ENCODE measurements around the gene TTL. TPM values are rescaled to one million over a fixed set of nuclear protein-coding genes. Genes with fewer than 3 reads are reported as not detected.

TTL gene
- total RNA-seq, 2 donors from 2014 or later, result 61.1 to 89.6 TPM

DNA sequence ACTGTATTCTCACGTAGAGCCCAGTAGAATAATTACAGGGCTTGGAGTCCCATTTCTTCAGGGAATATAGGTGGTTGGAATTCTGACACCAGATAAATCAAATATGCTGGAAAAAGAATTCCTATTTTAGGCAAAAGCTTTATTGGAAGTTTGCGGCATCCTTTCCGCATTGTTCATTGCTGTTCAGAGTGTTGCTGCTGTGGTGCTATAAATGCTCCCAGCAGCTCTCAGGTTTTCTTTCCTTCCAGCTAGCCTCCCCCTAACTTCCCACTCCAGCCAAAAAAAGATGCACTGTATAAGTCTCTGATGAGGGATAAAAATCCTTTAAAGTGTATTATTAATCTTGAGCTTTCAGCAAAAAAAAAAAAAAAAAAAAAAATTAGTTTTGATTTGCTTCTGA lies 34.8 kb downstream of the TTL start:
- Mint-ChIP-seq H3K36me3 (ENCODE audit: low read depth) (peaks cover 70% of the 10 kb centered on the region), H3K27me3 (ENCODE audit: insufficient read depth) (no peaks in the 10 kb centered on the region), H3K4me3 (no peak overlapping the region), H3K4me1 (no peaks in the 10 kb centered on the region), H3K9me3 (peaks cover 21% of the 10 kb centered on the region), H3K27ac (no peak overlapping the region)
- TF ChIP-seq, protein P1, sequence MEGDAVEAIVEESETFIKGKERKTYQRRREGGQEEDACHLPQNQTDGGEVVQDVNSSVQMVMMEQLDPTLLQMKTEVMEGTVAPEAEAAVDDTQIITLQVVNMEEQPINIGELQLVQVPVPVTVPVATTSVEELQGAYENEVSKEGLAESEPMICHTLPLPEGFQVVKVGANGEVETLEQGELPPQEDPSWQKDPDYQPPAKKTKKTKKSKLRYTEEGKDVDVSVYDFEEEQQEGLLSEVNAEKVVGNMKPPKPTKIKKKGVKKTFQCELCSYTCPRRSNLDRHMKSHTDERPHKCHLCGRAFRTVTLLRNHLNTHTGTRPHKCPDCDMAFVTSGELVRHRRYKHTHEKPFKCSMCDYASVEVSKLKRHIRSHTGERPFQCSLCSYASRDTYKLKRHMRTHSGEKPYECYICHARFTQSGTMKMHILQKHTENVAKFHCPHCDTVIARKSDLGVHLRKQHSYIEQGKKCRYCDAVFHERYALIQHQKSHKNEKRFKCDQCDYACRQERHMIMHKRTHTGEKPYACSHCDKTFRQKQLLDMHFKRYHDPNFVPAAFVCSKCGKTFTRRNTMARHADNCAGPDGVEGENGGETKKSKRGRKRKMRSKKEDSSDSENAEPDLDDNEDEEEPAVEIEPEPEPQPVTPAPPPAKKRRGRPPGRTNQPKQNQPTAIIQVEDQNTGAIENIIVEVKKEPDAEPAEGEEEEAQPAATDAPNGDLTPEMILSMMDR (conservative IDR thresholded peaks at IDR 0.05), result no peak
- no peaks in the 10 kb centered on the region for H3K4me1 ChIP-seq (ENCODE audit: control insufficient read depth, insufficient read depth, low read length)
- H3K27me3 ChIP-seq (ENCODE audit: control insufficient read depth, insufficient read depth, low read length, poor library complexity, severe bottlenecking), result no peaks in the 10 kb centered on the region
- H3K27ac ChIP-seq (ENCODE audit: low read depth, low read length), result no peak overlapping the region
- H3K36me3 ChIP-seq (ENCODE audit: control insufficient read depth, insufficient read depth, low read length), result peaks cover 73% of the 10 kb centered on the region
- peaks cover 33% of the 10 kb centered on the region for H3K9me3 ChIP-seq (ENCODE audit: control insufficient read depth, low read length)
- no peak for DNase-seq
- WGBS, 2 experiments (ENCODE audit: insufficient coverage in 1 of 2, insufficient read length in 1 of 2), result 99% methylated on average over 3 of the region's 3 CpGs; no CpG with 5 or more reads in 1 of the 2 experiments
- H3K4me3 ChIP-seq (ENCODE audit: low read length), result no peak overlapping the region
- H3K9ac ChIP-seq (ENCODE audit: extremely low read depth, low read length, poor library complexity, severe bottlenecking), result no peak overlapping the region

GRCh38 chr2:112518807-112519206 lies 36.9 kb downstream of the TTL start:
- H3K4me3 Mint-ChIP-seq, result no peak overlapping the region

DNA sequence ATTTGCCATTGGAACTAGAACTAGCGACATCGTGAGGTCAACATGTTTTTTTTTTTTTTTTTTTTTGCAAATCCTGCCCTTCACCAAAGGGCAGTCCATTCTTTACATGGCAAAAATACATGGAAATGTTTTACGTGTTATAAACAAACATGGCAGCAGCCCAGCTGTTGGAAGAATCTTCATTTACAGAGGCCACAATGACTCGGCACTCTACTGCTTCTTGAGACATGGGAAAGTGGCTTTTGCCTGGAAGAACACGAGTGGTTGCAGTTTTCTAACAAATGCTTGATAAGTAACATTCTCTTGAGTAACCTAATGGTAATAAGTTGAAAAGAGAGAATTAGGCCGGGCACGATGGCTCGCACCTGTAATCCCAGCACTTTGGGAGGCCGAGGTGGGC lies 37.5 kb downstream of the TTL start:
- H3K4me1 ChIP-seq (ENCODE audit: control insufficient read depth, insufficient read depth, low read length), result no peaks in the 10 kb centered on the region
- Mint-ChIP-seq H3K9me3 (peaks cover 13% of the 10 kb centered on the region), H3K4me3 (no peak overlapping the region), H3K27ac (no peak overlapping the region), H3K4me1 (no peaks in the 10 kb centered on the region), H3K36me3 (ENCODE audit: low read depth) (peaks cover 77% of the 10 kb centered on the region), H3K27me3 (ENCODE audit: insufficient read depth) (no peaks in the 10 kb centered on the region)
- no peak overlapping the region for H3K27ac ChIP-seq (ENCODE audit: low read depth, low read length)
- WGBS, 2 experiments (ENCODE audit: insufficient coverage in 1 of 2, insufficient read length in 1 of 2), result 97 to 98% methylated on average over 9 of the region's 9 CpGs
- no peak overlapping the region for H3K9ac ChIP-seq (ENCODE audit: extremely low read depth, low read length, poor library complexity, severe bottlenecking)
- no peaks in the 10 kb centered on the region for H3K27me3 ChIP-seq (ENCODE audit: control insufficient read depth, insufficient read depth, low read length, poor library complexity, severe bottlenecking)
- DNase-seq, result no peak
- no peak overlapping the region for H3K4me3 ChIP-seq (ENCODE audit: low read length)
- TF ChIP-seq, protein P1 (conservative IDR thresholded peaks at IDR 0.05), result no peak
- H3K9me3 ChIP-seq (ENCODE audit: control insufficient read depth, low read length), result peaks cover 18% of the 10 kb centered on the region
- peaks cover 68% of the 10 kb centered on the region for H3K36me3 ChIP-seq (ENCODE audit: control insufficient read depth, insufficient read depth, low read length)

More at GRCh38 chr2:112518807-112519206, 36.9 kb downstream of the TTL start:
- WGBS, 2 experiments (ENCODE audit: insufficient coverage in 1 of 2, insufficient read length in 1 of 2), result 80 to 93% methylated on average over 3 to 7 of the region's 7 CpGs
- Histone ChIP-seq H3K9ac (ENCODE audit: extremely low read depth, low read length, poor library complexity, severe bottlenecking) (no peak overlapping the region), H3K27me3 (ENCODE audit: control insufficient read depth, insufficient read depth, low read length, poor library complexity, severe bottlenecking) (no peaks in the 10 kb centered on the region), H3K9me3 (ENCODE audit: control insufficient read depth, low read length) (peaks cover 25% of the 10 kb centered on the region), H3K27ac (ENCODE audit: low read depth, low read length) (no peak overlapping the region), H3K4me1 (ENCODE audit: control insufficient read depth, insufficient read depth, low read length) (no peaks in the 10 kb centered on the region), H3K36me3 (ENCODE audit: control insufficient read depth, insufficient read depth, low read length) (peaks cover 75% of the 10 kb centered on the region), H3K4me3 (ENCODE audit: low read length) (no peak overlapping the region)
- no peak for DNase-seq
- TF ChIP-seq, protein P1 (conservative IDR thresholded peaks at IDR 0.05), result no peak
- Mint-ChIP-seq H3K27ac (no peak overlapping the region), H3K9me3 (peaks cover 19% of the 10 kb centered on the region), H3K4me1 (no peaks in the 10 kb centered on the region), H3K36me3 (ENCODE audit: low read depth) (peaks cover 76% of the 10 kb centered on the region), H3K27me3 (ENCODE audit: insufficient read depth) (no peaks in the 10 kb centered on the region)

Measured in endodermal cell (in vitro differentiated cells).